HG03159 (cell line): Measurements from ENCODE around the gene WFDC9.
"Not testable (repeated sequence)": the region's sequence is repeated elsewhere in the genome, so short reads cannot be mapped to it uniquely, and the experiment has no call there.

Experiments
- ATAC-seq: cut with Tn5 transposase; IDR thresholded peaks from one replicate; pipeline ENCODE4 v1.9.1; 2021; ENCODE audit warnings: mild to moderate bottlenecking, moderate library complexity; ENCODE audit not compliant: unreplicated experiment

The WFDC9 gene

GRCh38 chr20:45631184-45631583, at the start of gene WFDC9:
WFDC9 (minus strand) TSS chr20:45631284; CDS start chr20:45610181, 21,103 bp downstream.
- ATAC-seq, result no peak

DNA sequence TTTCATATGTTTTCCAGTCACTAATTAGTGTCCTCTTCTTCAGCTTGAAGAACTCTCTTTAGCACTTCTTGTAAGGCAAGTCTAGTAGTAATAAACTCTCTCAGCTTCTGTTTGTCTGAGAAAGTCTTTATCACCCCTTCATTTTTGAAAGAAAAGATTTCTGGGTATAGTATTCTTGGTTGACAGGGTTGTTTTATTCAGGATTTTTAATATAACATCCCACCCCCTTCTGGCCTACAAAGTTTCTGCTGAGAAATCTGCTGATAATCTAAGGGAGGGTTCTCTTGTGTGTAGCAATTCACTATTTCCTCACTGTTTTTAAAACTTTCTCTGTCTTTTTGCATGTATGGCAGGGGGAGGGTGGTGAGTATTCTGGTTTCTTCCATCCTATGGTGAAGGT, 48.6 kb upstream of the WFDC9 start:
- ATAC-seq, result no peak

DNA sequence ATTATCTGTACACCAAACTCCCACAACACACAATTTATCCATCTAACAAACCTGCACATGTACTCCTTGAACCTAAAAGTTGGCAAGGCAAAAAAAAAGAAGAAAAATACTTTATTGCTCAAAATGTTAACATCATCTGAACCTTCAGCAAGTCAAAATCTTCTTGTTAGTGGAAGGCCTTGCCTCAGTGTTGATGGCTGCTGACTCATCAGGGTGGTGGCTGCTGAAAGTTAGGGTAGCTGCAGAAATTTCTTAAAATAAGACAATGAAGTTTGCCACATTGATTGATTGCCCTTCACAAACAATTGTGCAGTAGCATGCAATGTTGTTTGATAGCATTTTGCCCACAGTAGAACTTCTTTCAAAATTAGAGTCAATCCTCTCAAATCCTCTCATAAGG, 41.7 kb upstream of the WFDC9 start:
- no peak for ATAC-seq

- ATAC-seq, result no peak
Observed at GRCh38 chr20:45670139-45670538, 39.1 kb upstream of the WFDC9 start, which contains the start of gene WFDC11. WFDC11 (minus strand) TSS chr20:45670239; CDS start chr20:45650600, 19,639 bp downstream.

- ATAC-seq, result not testable (repeated sequence)
Observed at GRCh38 chr20:45657038-45657437, 26.0 kb upstream of the WFDC9 start.

GRCh38 chr20:45651726-45652125, 20.6 kb upstream of the WFDC9 start:
- ATAC-seq, result not testable (repeated sequence)

- ATAC-seq, result no peak
Observed at GRCh38 chr20:45649312-45649863, 18.3 kb upstream of the WFDC9 start.

DNA sequence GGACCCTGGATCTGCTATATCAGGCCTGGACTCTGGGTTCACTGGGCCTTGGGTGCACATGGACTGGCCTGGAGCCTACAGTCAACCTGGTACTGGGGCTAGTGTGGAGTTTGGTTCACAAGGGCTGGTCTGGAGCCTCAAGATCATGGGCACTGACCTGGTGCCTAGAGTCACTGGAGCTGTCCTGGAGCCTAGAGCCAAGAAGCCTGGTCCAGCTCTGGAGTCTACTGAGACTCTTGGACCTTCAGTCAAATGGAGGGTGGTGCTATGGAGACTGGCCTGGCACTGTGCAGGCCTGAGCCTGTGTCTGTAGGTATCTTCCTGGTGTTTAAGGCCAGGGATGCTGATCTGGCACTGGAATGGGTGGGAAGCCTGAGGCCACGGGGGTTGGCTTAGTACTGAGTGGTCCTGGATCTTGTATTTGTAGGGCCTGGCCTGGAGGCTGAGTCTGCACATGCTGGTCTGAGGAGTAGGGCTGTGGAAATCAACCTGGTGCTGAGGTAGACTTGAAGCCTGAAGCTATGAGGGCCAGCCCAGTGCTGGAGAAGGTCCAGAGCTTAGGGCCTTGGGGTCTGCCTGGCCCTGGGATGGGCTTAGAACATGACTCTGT, 16.5 kb upstream of the WFDC9 start:
- ATAC-seq, result no peak

DNA sequence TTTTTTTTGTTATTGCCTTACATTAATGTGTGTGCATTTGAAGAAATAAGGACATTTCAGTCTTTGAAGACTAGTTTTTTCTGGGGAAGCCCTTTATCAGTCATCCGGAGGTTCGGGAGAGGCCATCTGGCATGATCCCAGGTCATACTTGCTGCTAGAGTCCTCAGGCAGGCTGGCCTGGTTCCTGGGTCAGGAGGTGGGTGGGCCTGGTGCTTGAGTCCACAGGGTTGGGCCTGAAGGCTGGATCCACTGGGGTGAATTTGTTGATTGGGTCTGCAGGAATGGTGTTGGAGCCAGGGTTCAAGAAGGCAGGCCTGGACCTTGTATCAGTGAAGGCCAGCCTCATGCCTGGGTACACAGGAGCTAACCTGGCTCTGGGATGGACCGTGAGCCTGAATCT, 15.8 kb upstream of the WFDC9 start:
- no peak for ATAC-seq

- not testable (repeated sequence) for ATAC-seq
Observed at GRCh38 chr20:45645869-45646268, 14.8 kb upstream of the WFDC9 start.

- ATAC-seq, result not testable (repeated sequence)
Observed at GRCh38 chr20:45641076-45641475, 10.0 kb upstream of the WFDC9 start.

GRCh38 chr20:45639687-45640086, 8.6 kb upstream of the WFDC9 start:
- ATAC-seq, result no peak

DNA sequence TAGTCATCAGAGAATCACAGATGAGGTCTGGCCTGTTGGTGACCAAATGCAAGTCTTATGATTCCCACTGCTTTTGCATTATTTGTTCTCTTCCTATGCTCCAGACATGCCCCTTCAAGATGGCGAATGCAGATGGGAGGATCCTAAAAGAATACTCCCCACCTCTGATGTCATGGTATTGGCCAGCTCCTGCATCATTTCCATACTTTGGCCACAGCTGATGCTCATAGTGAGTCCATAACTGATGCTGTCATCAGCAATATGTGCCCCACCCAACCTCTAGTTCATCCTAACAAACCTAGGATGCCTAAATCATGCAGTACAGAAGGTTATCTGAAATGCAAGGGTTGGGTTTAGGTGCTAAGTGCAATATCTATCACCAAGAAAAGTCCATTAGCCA, 5.4 kb upstream of the WFDC9 start:
- ATAC-seq, result no peak

GRCh38 chr20:45630371-45630770, 713 bp downstream of the WFDC9 start:
- ATAC-seq, result no peak

- no peak for ATAC-seq
Observed at GRCh38 chr20:45629496-45630100, 1.5 kb downstream of the WFDC9 start, which contains the start of gene WFDC10A. WFDC10A (plus strand) TSS chr20:45629739; CDS start chr20:45629814, 75 bp downstream.

GRCh38 chr20:45626540-45626939, 4.5 kb downstream of the WFDC9 start:
- ATAC-seq, result no peak

DNA sequence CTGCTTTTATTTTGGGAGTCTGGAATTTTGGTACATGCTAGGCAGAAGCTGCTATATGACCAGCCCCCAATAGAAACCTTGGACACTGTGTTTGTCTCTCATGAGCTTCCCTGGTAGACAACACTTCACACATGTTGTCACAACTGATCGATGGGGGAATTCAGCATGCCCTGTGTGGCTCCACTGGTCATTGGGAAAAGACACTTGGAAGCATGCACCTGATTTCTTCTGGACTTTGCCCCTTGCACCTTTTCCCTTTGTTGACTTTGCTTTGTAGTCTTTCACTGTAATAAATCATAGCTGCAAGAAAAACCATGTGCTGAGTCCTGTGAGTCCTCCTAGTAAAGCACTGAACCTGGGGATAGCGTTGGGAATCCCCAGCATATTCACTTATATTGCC, 9.5 kb downstream of the WFDC9 start:
- ATAC-seq, result no peak

- no peak for ATAC-seq
Observed at GRCh38 chr20:45617591-45617990, 13.5 kb downstream of the WFDC9 start.

GRCh38 chr20:45612314-45612713, 18.8 kb downstream of the WFDC9 start:
- no peak for ATAC-seq

DNA sequence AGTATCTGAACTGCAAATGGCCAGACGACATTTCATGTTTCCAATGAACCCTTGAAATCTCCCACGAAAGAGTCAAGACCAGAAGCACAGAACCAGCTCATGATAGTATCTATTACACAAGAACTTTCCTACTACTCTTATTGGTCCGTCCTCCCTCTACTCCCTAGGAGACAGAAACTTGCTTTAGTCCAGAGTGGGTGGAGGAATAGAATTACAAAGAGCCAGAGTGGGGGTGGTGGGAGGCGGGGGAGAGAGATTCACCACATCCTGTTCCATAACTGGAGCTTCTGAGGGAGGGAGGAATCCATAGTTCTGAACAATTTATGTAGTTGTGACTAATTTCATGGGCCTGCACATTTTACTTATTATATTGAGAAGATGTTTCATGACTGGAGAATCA, 20.0 kb downstream of the WFDC9 start:
- ATAC-seq, result no peak

GRCh38 chr20:45607810-45608209, 23.3 kb downstream of the WFDC9 start:
- ATAC-seq, result no peak

DNA sequence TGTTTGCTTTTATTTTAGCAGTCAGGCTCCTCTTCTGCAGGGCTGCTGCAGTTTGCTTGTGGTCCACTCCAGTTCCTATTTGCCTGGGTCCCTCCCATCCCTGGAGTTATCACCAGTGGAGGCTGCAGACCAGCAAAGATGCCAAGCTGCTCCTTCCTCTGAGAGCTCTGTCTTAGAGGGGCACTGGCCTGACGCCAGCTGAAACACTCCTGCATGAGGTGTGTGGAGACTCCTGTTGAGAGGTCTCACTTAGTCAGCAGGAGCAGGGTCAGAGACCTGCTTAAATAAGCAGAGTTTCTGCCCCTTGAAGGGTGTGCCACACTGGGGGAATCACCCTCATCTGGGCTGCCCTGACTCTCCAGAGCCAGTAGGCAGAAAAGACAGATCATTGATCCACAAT, 35.8 kb downstream of the WFDC9 start:
- no peak for ATAC-seq
